Dermis microvascular lymphatic vessel endothelial cell (primary cell): ENCODE results near the gene TJP1. TPM values are rescaled to one million over a fixed set of nuclear protein-coding genes. Genes with fewer than 3 reads are reported as not detected.
A peak's percentile ranks its signal among the peaks of the same experiment; 100 is the strongest.

Experiments
- DNase-seq, 2 donors: peaks; one replicate each; pipeline versions ENCODE4 v3.0.0 to v3.0.0-alpha.2; 2010; ENCODE audit warnings: low read depth in 2 of 2
- total RNA-seq: library from RNA; depleted of rRNA; stranded (reverse); fragments of >200 nt; gene quantifications from 2 replicates; pipeline ENCODE4 v1.2.1, GENCODE V29; 2014

TJP1 gene
- total RNA-seq, result 78.8 and 91.8 TPM in 2 replicates

GRCh38 chr15:29822100-29822683 lies at the start of gene TJP1:
TSS of gene TJP1 (minus strand) at chr15:29822468. CDS start at chr15:29822028, 440 bp downstream.
- DNase-seq, result peak in 1 of 2 donors; percentile 78

GRCh38 chr15:29871401-29871800 lies 49.1 kb upstream of the TJP1 start:
- DNase-seq, result peak in 1 of 2 donors; percentile 79

- peak in 1 of 2 donors; percentile 25 for DNase-seq
Measured at GRCh38 chr15:29870495-29871151, 48.4 kb upstream of the TJP1 start.

- DNase-seq, result no peak
Measured at GRCh38 chr15:29867241-29868000, 45.2 kb upstream of the TJP1 start.

GRCh38 chr15:29866337-29866736 lies 44.1 kb upstream of the TJP1 start:
- no peak for DNase-seq

GRCh38 chr15:29864501-29864900 lies 42.2 kb upstream of the TJP1 start:
- peak; percentile 60 to 77 for DNase-seq

- DNase-seq, result no peak
Measured at GRCh38 chr15:29863438-29863837, 41.2 kb upstream of the TJP1 start.

GRCh38 chr15:29862271-29862670 lies 40.0 kb upstream of the TJP1 start:
- no peak for DNase-seq

- no peak for DNase-seq
Measured at GRCh38 chr15:29860872-29861271, 38.6 kb upstream of the TJP1 start.

GRCh38 chr15:29859973-29860715 lies 37.9 kb upstream of the TJP1 start:
- DNase-seq, result no peak

GRCh38 chr15:29859293-29859692 lies 37.0 kb upstream of the TJP1 start:
- no peak for DNase-seq

GRCh38 chr15:29857221-29857789 lies 35.0 kb upstream of the TJP1 start:
- DNase-seq, result no peak

GRCh38 chr15:29854413-29854812 lies 32.1 kb upstream of the TJP1 start:
- no peak for DNase-seq

- DNase-seq, result no peak
Measured at GRCh38 chr15:29853211-29853987, 31.1 kb upstream of the TJP1 start.

- no peak for DNase-seq
Measured at GRCh38 chr15:29852201-29852600, 29.9 kb upstream of the TJP1 start.

- no peak for DNase-seq
Measured at GRCh38 chr15:29849716-29850115, 27.4 kb upstream of the TJP1 start.

- DNase-seq, result no peak
Measured at GRCh38 chr15:29849218-29849617, 26.9 kb upstream of the TJP1 start.

GRCh38 chr15:29844290-29844903 lies 22.1 kb upstream of the TJP1 start:
- no peak for DNase-seq

- DNase-seq, result no peak
Measured at GRCh38 chr15:29842290-29842689, 20.0 kb upstream of the TJP1 start.

- DNase-seq, result no peak
Measured at GRCh38 chr15:29840926-29841325, 18.7 kb upstream of the TJP1 start.
